Activated naive CD4-positive, alpha-beta T cell (primary cell): Measurements from ENCODE around the gene RNF208.
"Not testable (repeated sequence)": the region's sequence is repeated elsewhere in the genome, so short reads cannot be mapped to it uniquely, and the experiment has no call there.

Source experiments
- DNase-seq, 4 experiments: peaks; one replicate each; lab custom pipeline; 2025; lab: John Stamatoyannopoulos, UW

The RNF208 gene

DNA sequence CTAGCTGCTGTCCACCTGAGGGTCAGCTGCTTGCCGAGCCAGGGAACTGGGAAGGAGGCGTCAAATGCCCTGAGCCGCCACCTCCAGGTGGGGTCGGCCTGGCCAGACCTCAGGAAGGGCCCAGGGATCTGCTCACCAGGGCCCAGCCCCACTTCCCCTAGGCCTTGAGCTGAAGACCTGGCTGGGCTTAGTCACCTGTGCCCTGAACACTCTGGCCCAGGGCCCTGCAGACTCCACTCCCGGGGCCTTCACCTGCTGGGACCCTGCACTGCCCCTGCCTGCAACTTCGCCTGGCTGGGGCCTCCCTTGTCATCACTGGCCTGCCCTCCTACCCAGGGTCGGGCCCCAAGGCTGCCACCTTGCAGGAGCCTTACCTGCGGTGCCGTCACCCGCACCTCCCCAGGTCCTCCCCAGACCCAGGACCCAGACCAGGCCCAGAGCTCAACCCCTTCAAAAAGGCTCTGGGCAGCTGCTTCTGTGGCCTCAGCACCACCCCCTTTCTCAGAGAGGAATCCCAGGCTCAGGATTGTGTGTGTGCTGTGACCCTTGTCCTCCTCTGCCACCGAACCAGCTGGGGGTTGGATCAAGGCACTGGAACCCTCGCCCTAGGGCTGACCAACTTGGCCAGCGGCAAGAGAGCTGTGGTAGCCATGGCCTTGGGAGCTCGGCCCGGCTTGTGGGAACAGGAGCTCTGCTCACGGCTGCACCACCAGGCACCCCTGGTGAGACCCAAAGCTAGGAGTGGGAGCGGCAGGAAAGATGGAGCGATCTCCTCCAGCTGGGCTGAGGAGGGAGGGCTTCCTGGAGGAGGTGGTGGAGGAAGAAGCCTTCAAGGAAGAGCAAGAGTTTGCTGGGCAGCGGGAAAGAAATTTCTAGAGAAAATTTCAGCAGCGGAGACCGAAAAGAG is 31.9 kb upstream of the RNF208 start:
- no peak for DNase-seq

GRCh38 chr9:137252555-137253506 is 30.8 kb upstream of the RNF208 start:
- DNase-seq, result no peak

DNA sequence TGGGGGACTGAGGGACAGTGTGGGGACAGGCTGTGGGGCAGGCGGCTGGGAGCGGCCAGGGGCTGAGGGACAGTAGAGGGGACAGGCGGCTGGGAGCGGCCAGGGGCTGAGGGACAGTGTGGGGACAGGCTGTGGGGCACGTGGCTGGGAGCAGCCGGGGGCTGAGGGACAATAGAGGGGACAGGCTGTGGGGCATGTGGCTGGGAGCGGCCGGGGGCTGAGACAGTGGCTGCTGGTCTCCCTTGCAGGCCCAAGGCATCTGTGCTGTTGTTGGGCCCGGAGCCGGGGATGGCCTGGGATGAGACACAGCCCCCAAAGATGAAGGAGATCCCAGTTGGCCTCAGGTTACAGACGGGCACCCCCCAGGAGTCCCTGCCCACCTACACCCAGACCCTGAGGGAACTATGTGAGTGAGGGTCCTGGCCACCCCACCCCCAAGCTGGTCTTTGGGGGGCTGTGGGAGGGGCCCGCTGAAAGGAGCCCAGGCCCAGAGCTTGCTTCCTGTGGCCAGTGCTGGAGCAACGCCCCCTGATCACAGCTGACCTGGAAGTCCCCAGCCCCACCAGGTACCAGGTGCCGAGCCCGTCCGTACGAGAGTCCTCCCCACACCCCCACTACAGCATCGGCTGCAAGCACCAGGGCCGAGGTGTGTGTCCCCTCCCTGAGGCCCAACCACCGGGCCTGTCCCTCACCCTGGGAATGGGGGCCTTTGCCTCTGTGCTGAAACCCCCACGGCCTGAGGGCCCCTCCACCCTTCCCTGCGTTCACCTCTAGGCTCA is 29.6 kb upstream of the RNF208 start:
- no peak for DNase-seq

DNA sequence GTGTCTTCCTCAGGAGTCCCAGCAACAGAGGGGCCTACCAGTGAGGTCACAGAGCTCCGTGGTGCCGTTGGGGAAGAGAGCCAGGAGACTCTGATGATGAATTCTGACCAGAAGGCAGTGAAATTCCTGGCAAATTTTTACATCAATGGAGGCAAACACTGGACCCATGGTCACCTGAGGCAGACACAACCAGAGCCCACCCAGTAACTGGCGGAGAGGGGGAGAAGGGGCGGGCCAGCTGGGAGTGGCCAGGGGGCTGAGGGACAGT is 29.1 kb upstream of the RNF208 start, which contains the start of gene STPG3:
Gene STPG3 (plus strand): TSS at position 93 of the 268 bp plus-strand sequence. CDS start 1 bp downstream, at position 94.
- DNase-seq, result no peak

DNA sequence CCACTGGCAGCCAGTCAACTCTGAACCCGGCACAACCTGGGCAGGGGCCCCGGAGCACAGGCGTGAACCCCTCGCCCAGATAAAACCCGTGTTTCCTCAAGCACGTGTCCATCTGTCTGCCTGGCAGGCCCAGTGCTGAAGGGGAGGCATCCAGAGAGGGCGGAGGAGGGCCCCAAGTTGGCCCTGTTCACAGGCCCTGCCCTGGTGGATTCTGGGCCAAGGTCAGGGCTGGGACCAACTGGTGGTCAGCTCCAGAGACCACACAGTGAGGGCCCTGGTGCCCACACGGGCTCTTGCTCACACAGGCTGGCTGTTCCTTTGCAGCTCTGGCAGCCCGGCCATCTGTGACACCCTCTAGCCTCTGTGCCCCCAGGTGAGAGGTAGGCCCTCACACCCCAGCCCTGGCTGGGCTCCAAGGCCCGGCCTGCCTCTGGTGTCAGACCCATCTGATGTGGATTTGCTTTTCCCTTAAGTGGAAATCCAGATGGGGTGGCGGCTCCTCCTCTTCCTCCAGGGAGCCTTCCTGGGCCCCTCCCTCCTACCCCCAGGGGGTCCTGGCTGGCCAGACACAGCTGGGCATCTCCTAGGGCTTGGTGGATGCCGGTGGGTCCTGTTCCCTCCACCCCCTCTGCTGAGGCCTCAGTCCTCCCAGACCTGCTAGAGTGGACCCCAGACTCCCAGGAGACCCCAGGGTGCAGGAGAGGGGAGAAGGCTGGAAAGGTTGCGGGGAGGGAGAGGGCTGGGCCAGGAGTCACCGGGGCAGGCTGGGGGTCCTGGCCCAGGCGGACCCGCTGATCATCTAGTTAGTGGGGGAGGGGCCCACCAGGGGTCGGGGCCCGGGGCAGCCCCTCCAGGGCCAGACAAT is 28.5 kb upstream of the RNF208 start:
- no peak for DNase-seq

DNA sequence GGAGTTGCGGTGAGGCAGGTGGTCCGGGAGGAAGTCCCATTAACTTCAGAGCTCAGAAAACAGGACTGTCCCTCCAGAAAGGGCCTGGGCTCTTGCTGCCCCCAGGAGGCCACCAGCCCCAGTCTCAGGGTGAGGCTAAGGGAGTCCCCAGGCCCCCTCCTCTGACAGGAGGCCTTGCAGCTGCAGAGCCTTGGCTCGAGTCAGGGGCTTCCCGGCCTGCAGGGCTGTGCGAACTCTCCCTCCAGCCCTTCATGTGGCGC is 25.8 kb upstream of the RNF208 start:
- DNase-seq, result no peak

- no peak for DNase-seq
Observed at GRCh38 chr9:137247135-137247915, 25.3 kb upstream of the RNF208 start.

- DNase-seq, result no peak
Observed at GRCh38 chr9:137245450-137246421, 23.7 kb upstream of the RNF208 start.

DNA sequence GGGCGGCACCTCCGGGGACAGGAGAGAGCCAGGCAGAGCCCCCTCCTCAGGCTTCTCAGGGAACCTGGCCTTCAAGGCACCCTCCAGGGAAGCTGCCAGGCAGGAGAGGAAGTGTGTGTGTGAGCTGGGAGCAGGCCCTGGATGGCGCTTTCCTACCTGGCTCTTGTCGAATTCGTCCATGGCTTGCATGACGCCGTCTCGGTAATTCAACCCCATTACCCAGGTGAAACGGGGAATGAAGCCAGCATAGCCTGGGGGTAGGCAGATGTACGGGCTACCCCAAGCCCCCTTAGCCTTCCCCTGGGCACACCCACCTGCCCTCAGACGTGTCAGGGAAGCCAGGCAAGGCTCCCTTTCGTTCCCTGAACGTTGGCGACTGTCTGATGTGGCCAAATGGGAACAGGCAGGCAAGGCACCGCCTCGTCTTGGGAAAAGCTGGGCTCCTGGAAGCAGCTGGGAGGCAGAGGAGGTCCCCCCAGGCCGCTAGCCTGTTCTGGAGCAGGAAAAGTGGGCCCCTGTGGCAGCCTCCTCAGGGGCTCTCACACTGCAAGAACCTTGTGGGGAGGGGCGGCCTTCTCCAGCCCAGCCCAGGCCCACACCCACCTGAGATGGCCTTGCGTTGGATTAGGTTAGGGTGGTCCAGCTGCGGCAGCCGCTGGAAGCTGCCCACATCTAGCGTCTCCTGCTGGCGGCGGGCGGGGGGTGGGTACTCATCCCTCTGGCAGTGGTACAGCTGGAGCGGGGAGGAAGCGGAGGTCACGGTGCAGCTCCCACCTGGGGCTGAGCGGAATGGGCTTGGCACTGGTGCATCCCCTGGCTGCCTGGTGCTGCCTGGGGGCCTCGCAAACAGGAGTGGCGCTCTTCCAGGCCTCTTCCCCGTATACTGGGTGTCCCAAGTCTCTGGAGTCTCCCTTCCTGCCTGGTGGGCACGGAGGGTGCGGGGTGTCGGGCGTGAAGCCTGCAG is 22.7 kb upstream of the RNF208 start:
- no peak for DNase-seq

DNA sequence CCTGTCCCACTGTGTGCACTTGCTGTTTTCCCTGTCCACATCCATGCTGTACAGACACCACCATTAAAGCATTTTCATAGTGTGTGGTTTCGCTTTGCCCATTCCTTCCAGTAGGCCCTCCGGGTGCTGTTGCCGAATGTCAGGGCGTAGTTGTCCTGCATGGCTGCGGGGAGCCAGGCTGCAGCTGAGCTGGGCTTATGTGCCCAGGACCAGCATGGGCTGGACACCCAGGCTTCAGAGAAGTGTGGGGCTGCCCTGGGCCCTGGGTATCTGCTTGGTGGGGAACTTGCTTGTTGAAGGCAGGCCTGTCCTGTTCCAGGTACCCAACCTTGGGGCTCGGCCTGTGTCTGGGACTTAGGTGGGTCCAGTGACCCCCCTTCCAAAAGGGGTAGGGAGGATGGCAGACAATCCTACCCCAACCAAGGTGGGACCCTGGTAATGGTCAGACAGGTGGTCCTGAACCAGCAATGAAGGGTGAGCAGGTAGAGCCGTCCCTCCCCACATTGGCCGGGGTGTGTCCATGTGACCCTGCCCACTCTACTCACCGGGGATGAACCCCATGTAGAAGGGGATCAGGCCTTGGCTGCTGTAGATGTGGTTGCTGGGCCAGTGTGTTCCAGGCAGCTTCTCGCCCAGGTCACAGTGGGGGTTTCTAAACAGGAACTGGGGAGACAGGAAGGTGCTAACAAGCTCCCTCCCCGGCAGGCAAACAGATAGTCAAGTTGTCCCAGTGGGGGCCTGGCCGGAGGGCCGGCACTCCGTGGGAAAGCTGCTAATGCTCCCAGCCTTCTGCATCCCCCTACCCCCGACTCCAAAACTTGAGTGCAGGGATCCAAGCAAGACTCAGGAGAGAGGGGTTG is 21.8 kb upstream of the RNF208 start:
- no peak for DNase-seq

DNA sequence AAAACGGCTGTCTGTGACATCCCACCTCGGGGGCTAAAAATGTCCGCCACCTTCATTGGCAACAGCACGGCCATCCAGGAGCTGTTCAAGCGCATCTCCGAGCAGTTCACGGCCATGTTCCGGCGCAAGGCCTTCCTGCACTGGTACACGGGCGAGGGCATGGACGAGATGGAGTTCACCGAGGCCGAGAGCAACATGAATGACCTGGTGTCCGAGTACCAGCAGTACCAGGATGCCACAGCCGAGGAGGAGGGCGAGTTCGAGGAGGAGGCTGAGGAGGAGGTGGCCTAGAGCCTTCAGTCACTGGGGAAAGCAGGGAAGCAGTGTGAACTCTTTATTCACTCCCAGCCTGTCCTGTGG is 21.2 kb upstream of the RNF208 start:
- DNase-seq, result not testable (repeated sequence)

GRCh38 chr9:137242269-137243203 is 20.5 kb upstream of the RNF208 start:
- DNase-seq, result no peak

- DNase-seq, result peak; percentile 39 to 65 (median 53)
Observed at GRCh38 chr9:137241490-137242268, 19.6 kb upstream of the RNF208 start.

GRCh38 chr9:137240841-137241489 is 18.9 kb upstream of the RNF208 start, which contains the start of gene TUBB4B:
TUBB4B (plus strand) TSS chr9:137241287; CDS start chr9:137241361, 74 bp downstream.
- DNase-seq, result peak; percentile 90 to 100 (median 94)
